Stimulated activated CD4-positive, alpha-beta T cell treated with anti-CD3 and anti-CD28 coated beads, Interleukin-4, amount 100 ng/mL, for 48 hours (primary cell): ENCODE results near the gene SYMPK.

Experiments used
- DNase-seq, 2 donors: peaks; one replicate each; pipeline ENCODE4 v3.0.0-alpha.2; 2020; ENCODE audit warnings: low read depth in 2 of 2

Gene SYMPK

DNA sequence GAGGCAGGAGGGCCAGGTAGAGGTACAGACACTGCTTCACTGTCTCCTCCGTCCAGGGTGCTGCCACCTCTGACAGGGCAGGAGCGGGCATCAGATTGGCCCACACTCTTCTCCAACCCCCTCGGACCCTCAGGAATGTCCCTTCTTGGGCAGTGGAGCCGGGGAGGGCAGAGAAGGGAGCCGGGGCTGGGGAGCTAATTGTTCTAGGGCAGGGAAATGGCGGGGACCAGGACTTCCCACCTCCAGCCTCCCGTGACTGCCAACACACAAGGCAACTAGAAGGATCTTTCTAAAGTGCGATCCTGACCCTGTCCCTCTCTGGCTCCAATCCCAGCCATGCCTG is 37.7 kb downstream of the SYMPK start:
- no peak for DNase-seq

DNA sequence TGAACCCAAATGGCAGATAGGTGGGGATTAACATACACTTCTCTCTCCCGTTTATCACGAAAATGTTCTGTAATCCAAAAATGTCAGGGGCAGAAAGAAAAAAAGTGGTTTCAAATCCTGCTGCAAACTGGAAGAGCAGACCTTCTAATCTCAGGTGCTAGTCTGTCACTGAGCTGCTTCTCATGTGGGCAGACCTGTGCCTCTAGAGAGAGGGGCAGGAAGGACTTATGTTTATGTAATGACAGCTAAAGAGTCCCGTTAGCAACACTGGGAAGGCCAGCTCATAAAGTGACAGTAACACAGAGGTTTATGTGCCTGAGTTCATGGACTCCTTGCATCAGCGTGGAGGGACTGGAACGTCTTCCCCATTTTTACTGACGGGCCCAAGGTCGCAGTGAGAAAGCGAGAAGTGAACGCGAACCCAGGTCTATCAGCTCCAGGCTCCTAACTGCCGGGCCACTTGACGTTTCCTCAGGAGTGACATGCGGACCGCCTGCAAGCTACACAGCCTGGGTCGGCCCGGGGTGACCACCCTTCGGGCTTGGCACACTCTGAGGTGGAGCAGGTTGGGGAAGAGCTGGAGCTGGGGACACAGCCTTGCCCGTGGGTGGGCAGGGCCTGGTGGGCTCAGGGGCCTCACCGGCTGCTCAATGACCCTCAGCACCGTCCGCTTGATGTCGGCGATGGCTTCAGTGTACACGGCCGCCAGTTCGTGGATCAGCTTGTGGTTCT is 38.2 kb downstream of the SYMPK start:
- DNase-seq: no peak

DNA sequence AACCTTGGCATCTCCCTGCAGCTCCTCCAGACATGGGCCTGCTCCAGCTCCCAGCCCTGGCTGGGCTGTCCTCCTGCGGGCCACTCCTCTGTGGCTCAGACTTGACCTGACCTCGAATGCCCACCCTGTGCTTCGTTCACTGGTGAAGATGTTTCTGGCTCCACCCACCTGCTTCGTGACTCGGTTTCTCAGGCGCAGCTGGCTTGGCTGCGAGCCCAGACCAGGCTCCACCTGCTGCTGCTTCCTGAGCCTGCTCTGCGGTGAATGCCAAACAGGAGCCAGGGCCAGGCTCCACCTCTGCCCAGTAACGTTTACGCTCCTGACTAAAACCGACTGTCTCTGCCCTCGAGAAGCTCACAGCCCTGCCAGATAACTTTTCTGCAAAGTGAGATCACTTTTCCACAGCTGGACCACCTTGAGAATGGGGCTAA is 38.9 kb downstream of the SYMPK start:
- DNase-seq: no peak

DNA sequence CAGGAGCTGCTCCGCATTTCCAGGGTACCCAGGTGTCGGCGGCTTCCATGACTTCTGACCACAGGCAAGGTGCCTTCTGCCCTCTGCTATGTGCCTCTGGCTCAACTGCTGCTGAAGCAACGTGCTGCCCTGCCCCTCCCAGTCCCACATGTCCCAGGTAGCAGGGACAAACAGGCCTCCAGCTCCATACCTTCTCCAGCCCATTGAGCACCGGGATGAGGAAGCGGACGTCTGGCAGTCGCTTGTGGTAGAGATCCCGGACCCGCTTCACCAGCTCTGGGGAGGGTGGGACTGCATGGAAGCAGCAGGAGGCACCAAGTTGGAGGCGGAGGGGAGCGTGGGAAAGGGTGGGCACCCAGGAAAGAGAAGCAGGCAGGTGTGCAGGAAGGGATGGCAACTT is 39.8 kb downstream of the SYMPK start:
- no peak for DNase-seq

DNA sequence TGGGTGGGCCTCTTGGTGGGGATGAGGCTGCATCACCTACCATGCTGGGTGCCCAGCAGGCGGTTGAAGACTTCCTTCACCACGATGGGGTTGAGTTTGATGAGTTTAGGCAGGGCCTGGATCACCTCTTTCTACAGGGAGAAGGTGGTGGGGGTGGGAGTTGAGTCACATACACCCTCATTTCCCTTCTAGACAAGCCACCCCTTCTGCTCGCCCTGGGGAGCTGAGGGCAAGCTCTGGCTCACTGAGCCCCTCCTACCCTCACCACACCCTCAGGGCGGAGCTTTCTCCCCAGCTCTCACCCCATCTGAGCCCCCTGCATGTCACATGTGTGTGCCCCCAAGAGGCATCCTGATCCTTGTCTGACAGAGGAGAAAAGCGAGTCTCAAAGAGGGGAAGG is 40.2 kb downstream of the SYMPK start:
- DNase-seq: no peak

DNA sequence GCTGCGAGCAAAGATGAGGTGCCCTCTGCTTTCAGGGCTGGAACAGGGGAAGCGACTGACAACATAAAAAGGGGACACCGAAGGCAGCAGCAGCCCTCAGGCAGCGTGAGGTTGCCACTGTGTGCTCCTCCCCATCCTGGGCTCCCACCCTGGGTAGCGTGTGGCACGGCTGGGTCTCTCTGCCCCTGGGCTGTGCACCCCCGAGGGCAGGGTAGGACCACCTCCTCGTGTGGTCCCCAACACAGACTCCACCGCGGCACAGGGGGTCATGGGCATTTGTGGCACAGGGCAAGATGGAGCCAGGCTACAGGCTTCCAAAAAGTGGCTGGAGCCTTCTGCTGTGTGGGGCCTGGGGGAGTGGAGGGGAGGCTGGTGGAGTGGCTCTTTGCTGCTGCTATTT is 41.4 kb downstream of the SYMPK start:
- no peak for DNase-seq

DNA sequence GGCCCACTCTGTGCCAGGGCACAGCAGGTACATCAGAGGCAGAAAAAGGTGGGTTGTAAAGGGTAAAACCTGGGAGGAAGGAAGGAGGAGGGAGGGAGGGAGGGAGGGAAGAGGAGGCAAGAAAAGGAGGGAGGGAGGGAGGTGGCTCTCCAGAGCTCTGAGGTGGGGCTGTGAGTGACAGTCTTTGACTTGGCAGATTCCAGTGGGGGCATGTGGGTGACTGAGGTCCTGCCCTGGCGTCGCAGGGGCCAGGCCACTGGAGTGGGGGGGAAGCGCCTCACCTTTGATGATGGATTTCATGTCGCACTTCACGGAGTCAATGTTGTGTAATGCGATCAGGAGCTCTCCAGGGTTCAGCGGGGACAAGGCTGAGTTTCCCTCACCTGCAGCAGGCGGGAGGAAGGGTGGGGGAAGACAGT is 41.8 kb downstream of the SYMPK start:
- DNase-seq: no peak

DNA sequence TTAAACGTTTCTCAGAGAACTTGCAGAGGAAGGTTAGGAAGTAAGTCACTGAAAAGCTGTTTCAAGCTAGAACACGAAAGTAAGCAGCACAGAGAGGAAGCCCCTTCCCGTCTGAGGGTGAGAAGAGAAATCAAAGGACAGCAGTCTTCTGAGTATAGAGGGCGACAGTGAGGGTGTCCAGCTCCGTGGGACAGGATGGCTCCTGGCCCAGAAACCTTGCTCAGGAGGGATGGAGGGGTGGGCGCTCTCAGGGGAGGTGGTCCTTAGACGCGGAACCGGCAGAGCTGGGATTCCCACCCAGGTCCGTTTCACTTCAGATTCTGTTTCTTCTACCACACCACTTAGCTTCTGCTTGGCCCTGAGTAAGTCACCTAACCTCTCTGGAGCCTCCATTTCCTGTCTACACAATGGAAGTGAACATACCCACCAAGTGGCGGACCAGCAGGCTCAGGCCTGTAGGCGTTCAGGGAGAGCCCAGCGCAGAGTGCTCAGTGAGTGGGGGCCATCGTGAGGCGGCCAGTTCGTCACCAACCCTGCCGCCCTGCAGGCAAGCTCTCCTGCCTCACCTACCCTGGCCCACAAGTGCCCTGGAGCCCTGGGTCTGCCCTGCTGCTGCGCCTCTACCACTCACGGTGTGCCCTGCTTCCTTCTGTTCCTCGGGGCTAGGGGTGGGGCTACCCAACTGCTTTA is 42.4 kb downstream of the SYMPK start:
- DNase-seq: no peak

DNA sequence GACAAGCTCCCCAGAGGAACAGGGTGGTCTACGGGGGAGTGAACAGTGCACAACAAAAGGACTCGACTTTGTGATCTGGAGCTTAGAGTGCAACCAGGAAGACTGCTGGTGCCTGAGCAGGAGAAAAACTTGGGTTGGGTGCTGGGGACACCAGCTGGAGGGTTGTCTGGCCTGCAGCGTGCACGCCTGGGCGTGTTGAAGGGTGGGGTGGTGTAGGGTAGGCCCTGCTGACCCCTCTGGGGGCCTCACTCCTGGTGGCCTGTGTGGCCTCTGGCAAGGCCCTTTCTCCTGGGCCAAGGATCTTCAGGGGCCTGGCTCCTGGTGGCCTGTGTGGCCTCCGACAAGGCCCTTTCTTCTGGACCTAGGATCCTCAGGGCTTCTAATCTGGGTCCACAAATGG is 43.2 kb downstream of the SYMPK start:
- no peak for DNase-seq

DNA sequence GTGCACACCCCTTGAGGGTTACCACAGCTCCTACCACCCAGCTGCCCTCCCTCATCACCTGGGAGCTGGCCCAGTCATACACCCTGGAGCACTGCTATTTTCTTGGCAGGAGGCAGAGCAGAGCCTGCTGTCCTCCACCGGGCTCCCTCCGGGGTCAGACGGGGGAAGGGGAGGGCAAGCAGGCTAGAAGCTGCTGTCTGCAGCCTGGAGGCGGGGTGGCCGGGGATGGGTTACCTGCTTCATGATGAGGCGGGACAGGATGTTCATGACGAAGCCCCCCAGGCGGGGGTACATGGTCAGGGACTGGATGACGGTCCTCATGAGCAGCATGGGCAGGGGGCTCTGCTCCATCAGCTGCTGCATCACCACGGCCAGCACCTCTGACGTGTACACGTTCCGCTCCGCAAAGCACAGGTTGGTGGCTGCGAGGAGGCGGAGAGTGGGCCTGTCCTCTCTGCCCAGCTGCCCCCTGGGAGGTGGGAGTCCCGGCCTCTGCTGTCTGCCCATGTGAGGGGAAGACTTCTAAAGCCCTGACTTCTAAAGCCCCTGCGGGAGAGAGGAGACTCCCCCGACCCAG is 45.1 kb downstream of the SYMPK start:
- DNase-seq: no peak

DNA sequence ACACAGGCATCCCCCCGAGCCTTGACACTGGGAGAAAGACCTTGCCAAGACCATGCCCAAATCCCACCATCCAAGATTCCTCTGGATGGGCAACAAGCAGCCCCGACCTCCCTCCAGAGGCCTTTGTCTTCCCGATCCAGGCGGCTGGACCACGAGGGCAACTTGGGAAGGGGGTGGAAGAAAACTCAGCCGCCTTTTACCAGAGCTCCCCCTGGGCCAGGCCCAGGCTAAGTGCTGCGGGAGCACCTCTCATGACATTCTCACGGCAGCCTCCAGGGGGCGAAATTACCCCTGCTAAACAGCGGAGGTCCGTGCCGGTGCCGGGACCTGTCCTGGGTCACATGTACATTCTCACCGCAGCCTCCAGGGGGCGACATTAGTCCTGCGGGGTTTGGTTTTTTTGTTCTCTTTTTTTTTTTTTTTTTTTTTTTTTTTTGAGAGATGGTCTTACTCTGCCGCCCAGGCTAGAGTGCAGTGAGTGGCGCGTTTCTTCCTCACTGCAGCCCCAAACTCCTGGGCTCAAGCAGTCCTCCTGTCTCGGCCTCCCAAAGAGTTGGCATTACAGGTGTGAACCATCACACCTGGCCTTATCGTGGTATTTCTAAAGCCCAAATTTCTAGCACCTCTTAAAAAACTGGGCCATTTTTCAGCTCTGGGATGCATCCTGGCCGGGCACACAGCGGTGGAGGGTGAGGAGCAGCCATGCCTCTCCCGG is 45.8 kb downstream of the SYMPK start:
- peak; percentile 96 to 99 for DNase-seq

DNA sequence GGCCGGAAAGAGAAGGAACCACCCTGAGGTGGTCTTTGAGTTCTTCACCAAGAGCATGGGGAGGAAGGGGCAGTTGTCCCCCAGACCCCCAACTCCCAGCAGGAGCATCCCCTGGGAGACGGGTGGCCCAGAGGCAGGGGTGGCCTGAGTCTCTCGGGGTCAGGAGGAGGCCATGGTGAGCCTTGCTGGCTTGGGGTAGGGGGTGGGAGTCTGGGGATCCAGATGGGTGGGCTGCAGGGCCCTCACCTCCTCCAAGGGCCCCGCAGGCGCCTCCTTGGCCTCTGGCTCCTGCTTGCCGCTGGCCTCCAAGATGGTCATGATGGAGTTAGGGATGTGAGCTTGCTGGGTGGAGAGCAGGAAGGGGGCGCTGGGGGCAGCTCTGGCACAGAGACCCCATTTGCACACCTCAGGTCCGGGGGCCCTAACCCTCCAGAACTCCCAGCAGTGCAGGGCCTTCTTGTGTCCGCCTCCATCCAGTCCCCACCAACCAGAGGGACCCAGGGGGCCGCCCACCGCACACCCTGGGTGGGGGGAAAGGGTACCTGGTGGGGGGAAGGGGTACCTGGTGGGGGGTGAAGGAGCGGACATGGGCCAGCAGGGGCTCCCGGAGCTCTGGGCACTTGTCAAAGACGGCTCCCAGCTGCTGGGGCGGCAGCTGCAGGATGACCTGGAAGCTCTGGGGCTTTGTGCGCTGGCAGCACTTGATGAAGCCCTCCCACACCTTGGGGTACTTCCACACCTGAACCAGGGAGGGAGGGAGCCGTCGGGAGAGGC is 46.5 kb downstream of the SYMPK start:
- DNase-seq: no peak

DNA sequence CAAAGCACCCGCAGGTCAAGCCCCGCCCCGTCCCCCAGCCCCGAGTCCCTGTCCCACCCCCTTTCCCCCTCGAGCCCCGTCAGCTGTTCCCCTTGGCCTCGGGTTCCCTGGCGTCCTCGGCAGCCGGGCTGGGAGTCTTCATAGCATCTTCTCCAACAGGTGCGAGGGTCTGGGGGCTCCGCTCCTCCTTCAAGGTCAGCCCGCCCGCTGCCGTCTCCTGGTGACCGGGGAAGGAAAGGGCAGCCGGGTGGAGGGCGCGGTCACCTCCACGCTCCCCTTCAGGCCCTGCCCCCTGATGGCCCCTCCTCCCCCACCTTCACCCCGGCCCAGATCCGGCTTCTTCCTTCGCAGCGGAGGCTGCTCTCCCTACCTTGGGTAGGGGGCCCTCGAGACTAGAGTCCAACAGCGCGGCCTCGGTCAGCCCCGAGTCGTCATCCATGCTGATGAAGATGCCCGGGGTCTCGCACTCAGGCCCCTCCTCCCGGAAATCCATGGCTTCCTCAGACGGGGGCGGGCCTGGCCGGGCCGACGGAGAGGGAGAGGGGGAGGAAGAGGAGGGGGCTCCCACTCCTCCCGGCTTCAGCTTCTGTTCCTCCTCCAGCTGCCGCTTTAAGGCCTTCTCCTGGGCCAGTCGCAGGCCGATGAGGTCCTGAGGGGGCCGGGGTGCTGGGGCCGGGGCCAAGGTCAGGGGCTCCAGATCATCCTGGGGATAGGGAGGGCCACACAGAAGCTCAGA is 47.3 kb downstream of the SYMPK start:
- no peak for DNase-seq

DNA sequence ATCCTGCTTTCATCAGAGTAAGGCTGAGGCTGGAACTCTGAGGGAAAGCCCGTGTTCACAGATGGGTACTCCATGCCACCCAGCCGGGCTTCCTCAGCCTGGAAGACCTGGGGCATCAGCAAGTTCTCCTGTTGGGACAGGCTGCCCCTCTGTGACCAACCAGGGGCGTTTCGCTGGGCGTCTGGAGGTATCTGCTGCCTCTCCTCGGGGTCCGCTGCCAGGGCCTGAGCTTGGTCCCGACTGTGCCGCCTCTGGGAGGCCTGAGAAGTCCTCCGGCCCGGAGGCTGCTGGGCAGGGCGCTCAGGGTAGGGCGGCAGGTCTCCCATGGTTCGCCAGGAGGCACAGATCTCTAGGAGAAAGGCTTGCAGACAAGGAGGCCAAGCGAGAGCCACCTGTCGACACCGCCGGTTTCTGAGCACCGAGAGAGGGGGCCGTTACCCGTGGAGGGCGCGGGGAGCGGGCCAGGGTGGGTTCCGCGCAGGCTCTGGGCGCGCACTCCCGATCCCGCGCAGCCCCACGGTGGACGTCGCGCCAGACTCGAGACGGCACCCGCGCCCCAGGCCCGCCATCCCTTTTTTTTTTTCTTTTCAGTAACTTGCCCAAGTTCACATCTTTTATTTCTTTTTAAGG is 48.0 kb downstream of the SYMPK start, which contains the start of gene RSPH6A:
Gene RSPH6A (minus strand): TSS at position 458 of the 630 bp plus-strand sequence. CDS start 132 bp downstream, at position 326.
- no peak for DNase-seq

DNA sequence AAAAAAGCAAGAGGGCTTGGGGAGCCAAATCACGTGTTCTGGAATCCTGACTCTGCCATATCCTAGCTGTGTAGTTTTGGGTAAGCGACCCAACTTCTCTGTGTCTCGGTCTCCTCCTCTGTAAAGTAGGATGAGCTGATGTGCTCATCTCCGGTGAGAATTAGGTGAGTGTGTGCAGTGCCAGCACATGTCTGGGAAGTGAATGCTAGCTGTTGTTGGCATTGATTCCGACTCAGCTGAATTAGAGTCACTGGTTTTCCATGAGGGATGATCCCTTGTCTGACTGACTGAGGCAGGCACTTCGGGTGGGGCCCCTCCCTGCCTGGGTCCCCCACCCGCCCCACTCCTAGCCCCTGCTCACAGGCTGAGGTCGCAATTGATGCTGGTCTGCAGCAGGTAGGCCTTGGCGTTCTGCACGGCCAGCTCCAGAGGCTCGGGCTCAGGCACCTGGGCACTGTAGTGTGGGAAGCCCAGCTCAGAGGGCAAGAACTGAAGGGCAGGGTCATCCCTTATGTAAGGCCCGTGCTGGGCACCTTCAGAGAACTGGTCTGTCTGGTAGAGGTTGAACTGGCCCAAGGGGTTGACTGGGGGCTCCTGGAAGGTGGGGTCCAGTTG is 48.7 kb downstream of the SYMPK start:
- no peak for DNase-seq

DNA sequence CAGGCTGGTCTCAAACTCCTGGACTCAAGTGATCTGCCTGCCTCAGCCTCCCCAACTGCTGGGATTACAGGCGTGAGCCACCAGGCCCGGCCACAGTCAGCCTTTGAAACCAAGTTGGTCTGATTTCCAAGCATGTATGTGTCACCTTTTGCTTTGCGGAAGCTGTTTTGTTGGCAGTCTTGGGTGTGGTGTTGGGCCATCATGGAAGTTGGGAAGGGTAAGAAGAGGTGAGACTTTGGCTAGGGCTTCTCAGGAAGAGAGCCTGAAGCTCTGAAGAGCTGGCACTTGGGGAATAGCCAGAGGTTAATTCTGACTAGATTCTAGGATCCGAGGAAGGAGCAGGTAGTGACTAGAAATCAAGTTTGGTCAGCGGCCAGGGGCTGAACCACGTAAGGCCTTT is 50.6 kb downstream of the SYMPK start:
- no peak for DNase-seq

DNA sequence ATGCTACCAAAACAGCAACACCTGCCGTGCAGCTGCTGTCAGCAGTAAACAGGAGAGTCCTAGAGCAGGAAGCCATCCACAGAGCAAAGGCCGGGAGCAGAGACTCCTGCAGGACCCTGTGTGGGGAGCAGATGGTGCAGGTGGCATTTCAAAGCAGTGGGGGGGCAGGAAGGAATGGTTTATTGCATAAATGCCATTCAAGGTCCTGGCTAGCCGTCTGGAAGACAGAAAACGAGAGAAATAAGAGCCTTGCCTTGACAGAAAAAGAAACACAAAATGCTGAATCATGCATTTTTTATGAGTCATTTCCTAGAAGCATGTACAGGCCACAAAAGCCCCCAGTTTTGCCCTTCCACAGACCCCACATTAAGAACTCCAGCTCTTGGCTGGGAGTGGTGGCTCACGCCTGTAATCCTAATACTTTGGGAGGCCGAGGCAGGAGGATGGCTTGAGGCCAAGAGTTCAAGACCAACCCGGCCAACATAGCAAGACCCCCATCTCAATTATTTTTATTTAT is 53.2 kb downstream of the SYMPK start:
- DNase-seq: no peak

DNA sequence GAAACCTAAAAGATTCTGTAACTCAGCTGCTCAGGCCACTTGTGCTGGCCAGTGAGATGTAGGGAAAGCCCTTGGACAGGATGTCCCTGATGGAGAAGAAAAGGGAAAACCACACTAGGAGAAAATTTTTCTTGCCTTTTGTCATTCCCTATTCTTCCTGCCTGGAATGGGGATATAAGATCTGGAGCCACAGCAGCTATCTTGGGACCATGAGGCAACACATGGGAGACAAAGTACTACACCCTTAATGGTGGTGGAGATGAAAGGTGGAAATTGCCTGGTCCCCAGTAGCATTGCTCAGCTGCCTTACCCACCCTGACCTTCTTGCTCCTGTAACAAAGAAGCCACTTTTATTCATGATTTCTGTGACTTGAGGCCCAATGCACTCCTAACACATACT is 57.2 kb downstream of the SYMPK start:
- DNase-seq: no peak

DNA sequence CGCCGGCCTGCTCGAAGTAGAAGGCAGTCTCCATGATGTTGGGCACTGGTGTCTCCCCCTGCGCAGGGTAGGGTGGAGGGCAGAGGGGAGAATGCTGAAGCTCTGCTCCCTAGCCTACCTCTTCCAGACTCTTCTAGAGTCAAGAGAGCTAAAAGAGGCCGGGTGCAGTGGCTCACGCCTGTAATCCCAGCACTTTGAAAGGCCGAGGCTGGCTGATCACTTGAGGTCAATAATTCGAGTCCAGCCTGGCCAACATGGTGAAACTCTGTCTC is 58.1 kb downstream of the SYMPK start:
- no peak for DNase-seq
